ENCODE data around the gene NUPR1. TPM values are rescaled to one million over a fixed set of nuclear protein-coding genes. Genes with fewer than 3 reads are reported as not detected.

NUPR1 gene
- polyA plus RNA-seq, 2 of the 4 experiments (the other 2 are of a cell fraction): 29.3 to 47.8 TPM

GRCh38 chr16:28511801-28512789 is 26.7 kb downstream of the NUPR1 start:
- no peak overlapping the region for H3K4me3 ChIP-seq
- FAIRE-seq (no peak), DNase-seq (ENCODE audit: low read depth in 1 of 2, low spot score in 1 of 2) (no peak), ATAC-seq (no peak)
- ChIA-PET CTCF (no interaction called here), POLR2A (no interaction called here)
- TF ChIP-seq PHF8 (IDR thresholded peaks at IDR 0.05; ENCODE audit: borderline replicate concordance, low read depth) (no peak), JUNB (IDR thresholded peaks at IDR 0.05) (no peak), FOSB (CRISPR knock-in tag; IDR thresholded peaks at IDR 0.05) (no peak), ZSCAN20 (CRISPR knock-in tag; IDR thresholded peaks at IDR 0.05) (no peak), ELK1 (IDR thresholded peaks at IDR 0.05; ENCODE audit: low read depth, low read length) (no peak), HOXB13 (CRISPR knock-in tag; IDR thresholded peaks at IDR 0.05; ENCODE audit: low read depth) (no peak)
- H3K4me1 ChIP-seq: 0 out of 3 replicates have a peak, but pooled peaks cover 3% of the 10 kb centered on the region
- H3K4me2 ChIP-seq: no peak overlapping the region
- H3K27ac ChIP-seq: no peak overlapping the region
- WGBS (ENCODE audit: missing lambda C conversion rate): 82% methylated on average over 21 of the region's 21 CpGs
- no peaks in the 10 kb centered on the region for H3K9me3 ChIP-seq

DNA sequence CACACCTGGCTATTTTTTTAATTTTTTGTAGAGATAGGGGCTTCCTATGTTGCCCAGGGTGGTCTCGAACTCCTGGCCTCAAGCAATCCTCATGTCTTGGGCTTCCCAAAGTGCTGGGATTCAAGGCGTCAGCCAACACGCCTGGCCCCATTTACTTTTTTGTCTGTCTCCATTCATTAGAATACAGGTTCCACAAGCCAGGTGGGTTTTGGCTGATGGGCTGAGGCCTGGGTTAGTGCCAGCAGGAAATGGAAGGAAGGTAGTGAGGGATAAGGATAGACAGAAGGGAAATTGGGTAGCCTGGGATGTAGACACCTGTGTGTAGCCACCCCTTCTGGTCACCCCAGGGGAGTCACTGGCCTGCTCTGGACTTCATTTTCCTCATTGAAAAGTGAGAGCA is 27.7 kb downstream of the NUPR1 start:
- H3K4me3 ChIP-seq: no peak overlapping the region
- DNase-seq (ENCODE audit: low read depth in 1 of 2, low spot score in 1 of 2) (no peak), ATAC-seq (no peak), FAIRE-seq (no peak)
- no peak overlapping the region for H3K4me2 ChIP-seq
- H3K27ac ChIP-seq: no peak overlapping the region
- WGBS (ENCODE audit: missing lambda C conversion rate): 81% methylated on average over 3 of the region's 3 CpGs
- ChIA-PET POLR2A (no interaction called here), CTCF (no interaction called here)
- no peaks in the 10 kb centered on the region for H3K4me1 ChIP-seq
- no peaks in the 10 kb centered on the region for H3K9me3 ChIP-seq
- TF ChIP-seq RNF2 (IDR thresholded peaks at IDR 0.05; ENCODE audit: borderline replicate concordance, low read depth): no peak
- no peak for TF ChIP-seq POLR2AphosphoS2 (conservative IDR thresholded peaks at IDR 0.05; ENCODE audit: low read length)
- no peak for TF ChIP-seq SMC3 (IDR thresholded peaks at IDR 0.05)

GRCh38 chr16:28505489-28506137 is 33.2 kb downstream of the NUPR1 start:
- TF ChIP-seq ZSCAN20 (CRISPR knock-in tag; IDR thresholded peaks at IDR 0.05) (no peak), E2F6 (IDR thresholded peaks at IDR 0.05; ENCODE audit: borderline replicate concordance, low read depth) (no peak), HDAC2 (IDR thresholded peaks at IDR 0.05) (no peak), EP300 (IDR thresholded peaks at IDR 0.05) (no peak)
- FAIRE-seq: no peak

GRCh38 chr16:28504707-28505404 is 33.9 kb downstream of the NUPR1 start:
- no peak for ATAC-seq
- POLR2A ChIA-PET: no interaction called here
- H3K4me2 ChIP-seq: no peak overlapping the region
- TF ChIP-seq HDAC2 (IDR thresholded peaks at IDR 0.05) (no peak), CEBPB (IDR thresholded peaks at IDR 0.05) (no peak), MAFK (IDR thresholded peaks at IDR 0.05; ENCODE audit: partially characterized antibody) (no peak), HEYL (CRISPR knock-in tag; IDR thresholded peaks at IDR 0.05) (no peak), E2F6 (IDR thresholded peaks at IDR 0.05; ENCODE audit: borderline replicate concordance, low read depth) (no peak), TP53 (CRISPR knock-in tag; IDR thresholded peaks at IDR 0.05) (no peak), HOXB5 (CRISPR knock-in tag; IDR thresholded peaks at IDR 0.05) (no peak), HMGXB4 (CRISPR knock-in tag; IDR thresholded peaks at IDR 0.05; ENCODE audit: borderline replicate concordance) (no peak), ZFP36 (IDR thresholded peaks at IDR 0.05; ENCODE audit: borderline replicate concordance, partially characterized antibody) (no peak), MYC (IDR thresholded peaks at IDR 0.05; ENCODE audit: borderline replicate concordance, low read length) (no peak), ELK1 (IDR thresholded peaks at IDR 0.05; ENCODE audit: low read depth, low read length) (no peak)

More at GRCh38 chr16:28505489-28506137, 33.2 kb downstream of the NUPR1 start:
- no peak for DNase-seq (ENCODE audit: low read depth in 1 of 2, low spot score in 1 of 2)
- ChIA-PET CTCF (interaction anchor here (0.5 to 1.2 kb wide), 3 partner anchors 15 to 613 kb away, joined by 3 read pairs; no protein-coding TSS in a partner anchor), POLR2A (no interaction called here)
- WGBS (ENCODE audit: missing lambda C conversion rate): 55% methylated on average over 14 of the region's 14 CpGs
- H3K9me3 ChIP-seq: no peaks in the 10 kb centered on the region
- H3K27ac ChIP-seq: no peak overlapping the region
- H3K4me1 ChIP-seq: no peaks in the 10 kb centered on the region
- no peak overlapping the region for H3K4me3 ChIP-seq
- no peak for ATAC-seq
- H3K4me2 ChIP-seq: no peak overlapping the region

More at GRCh38 chr16:28504707-28505404, 33.9 kb downstream of the NUPR1 start:
- Histone ChIP-seq H3K4me3 (no peak overlapping the region), H3K27ac (no peak overlapping the region), H3K4me1 (no peaks in the 10 kb centered on the region), H3K9me3 (no peaks in the 10 kb centered on the region)
- no peak for FAIRE-seq
- CTCF ChIA-PET: interaction anchor here (0.5 to 1.4 kb wide), 4 partner anchors 15 to 612 kb away, joined by 3 read pairs; no protein-coding TSS in a partner anchor
- 68% methylated on average over 8 of the region's 8 CpGs for WGBS (ENCODE audit: missing lambda C conversion rate)
- DNase-seq (ENCODE audit: low read depth in 1 of 2, low spot score in 1 of 2): no peak

Data from A549 (cell line).